Activated CD4-positive, alpha-beta memory T cell treated with anti-CD3 and anti-CD28 coated beads, Interleukin-2, amount 10 ng/mL, durations not matched to agents 7 days and 5 days (primary cell): Measurements from ENCODE around the gene MYRIP. TPM values are rescaled to one million over a fixed set of nuclear protein-coding genes. Genes with fewer than 3 reads are reported as not detected.

Experiments
- CTCF ChIA-PET: fragments of 350-600 bp; sonication (Branson Sonifier 250); formaldehyde crosslinking; loops from one replicate; lab custom pipeline; 2021; ENCODE audit warnings: antibody characterized with exemption, inconsistent platforms; lab: Charles Lee
- POLR2A ChIA-PET: fragments of 350-600 bp; sonication (Branson Sonifier 250); formaldehyde crosslinking; loops from one replicate; lab custom pipeline; 2021; ENCODE audit warnings: antibody characterized with exemption; lab: Charles Lee
- DNase-seq: peaks from one replicate; pipeline ENCODE4 v3.0.0-alpha.2; 2020
- H3K27ac Mint-ChIP-seq: one replicate; pipeline ENCODE4 v1.8.0; 2021; ENCODE audit warnings: mild to moderate bottlenecking, mixed read lengths
- H3K27me3 Mint-ChIP-seq: one replicate; pipeline ENCODE4 v1.8.0; 2021; ENCODE audit warnings: mixed read lengths
- H3K36me3 Mint-ChIP-seq: one replicate; pipeline ENCODE4 v1.8.0; 2021; ENCODE audit warnings: low read depth, mixed read lengths
- H3K4me1 Mint-ChIP-seq: one replicate; pipeline ENCODE4 v1.8.0; 2021; ENCODE audit warnings: mixed read lengths
- H3K4me3 Mint-ChIP-seq: one replicate; pipeline ENCODE4 v1.8.0; 2021; ENCODE audit warnings: mild to moderate bottlenecking, mixed read lengths
- H3K9me3 Mint-ChIP-seq: one replicate; pipeline ENCODE4 v1.8.0; 2021; ENCODE audit warnings: mixed read lengths
- total RNA-seq, 2 experiments: library from RNA; stranded (reverse); gene quantifications; one replicate each; pipeline ENCODE4 v1.2.3, GENCODE V29; 2021

Gene MYRIP
- total RNA-seq, 2 experiments from 2014 or later: not detected

DNA sequence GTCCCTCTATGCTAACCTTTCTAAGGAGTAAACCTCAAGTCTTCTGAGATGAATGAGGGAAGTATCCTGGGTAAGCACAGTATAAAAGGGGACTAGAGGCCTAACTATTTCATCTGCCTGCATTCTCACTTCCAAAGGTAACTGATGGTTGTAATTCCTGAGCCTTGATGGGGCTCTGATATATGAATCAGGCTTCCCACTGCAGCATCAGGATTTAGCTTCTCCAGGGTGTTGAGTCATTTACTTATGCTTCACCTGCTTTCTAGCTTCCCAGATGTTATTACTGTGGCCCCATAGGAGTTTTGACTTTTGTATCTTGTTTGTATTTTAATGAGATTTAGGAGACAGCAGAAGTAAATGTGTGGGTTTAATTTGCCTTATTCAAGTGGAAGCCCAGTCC is 292.8 kb downstream of the MYRIP start:
- CTCF ChIA-PET: no interaction called here
- Mint-ChIP-seq H3K27ac (no peak overlapping the region), H3K27me3 (peaks cover 3% of the 10 kb centered on the region), H3K36me3 (no peaks in the 10 kb centered on the region), H3K9me3 (no peaks in the 10 kb centered on the region), H3K4me3 (no peak overlapping the region), H3K4me1 (no peaks in the 10 kb centered on the region)
- no peak for DNase-seq
- POLR2A ChIA-PET: no interaction called here

DNA sequence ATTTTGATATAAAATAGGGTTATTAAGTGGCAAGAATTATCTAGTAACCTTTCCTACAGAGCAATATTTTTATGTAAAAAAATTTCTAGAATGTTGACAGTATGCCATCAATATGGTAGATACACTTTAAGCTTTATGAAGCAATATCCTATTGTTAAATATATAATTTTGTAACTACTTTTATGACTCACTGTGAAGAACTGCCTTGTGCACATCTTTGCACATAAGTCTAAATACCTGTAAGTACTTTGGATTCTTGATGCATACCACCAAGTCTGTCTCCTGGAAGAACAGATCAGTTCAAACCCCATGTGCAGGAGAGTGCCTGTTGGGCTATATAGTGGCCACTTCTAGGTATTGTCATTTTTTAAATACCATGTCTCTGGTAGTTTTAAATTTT is 294.4 kb downstream of the MYRIP start:
- H3K27ac Mint-ChIP-seq: no peak overlapping the region

DNA sequence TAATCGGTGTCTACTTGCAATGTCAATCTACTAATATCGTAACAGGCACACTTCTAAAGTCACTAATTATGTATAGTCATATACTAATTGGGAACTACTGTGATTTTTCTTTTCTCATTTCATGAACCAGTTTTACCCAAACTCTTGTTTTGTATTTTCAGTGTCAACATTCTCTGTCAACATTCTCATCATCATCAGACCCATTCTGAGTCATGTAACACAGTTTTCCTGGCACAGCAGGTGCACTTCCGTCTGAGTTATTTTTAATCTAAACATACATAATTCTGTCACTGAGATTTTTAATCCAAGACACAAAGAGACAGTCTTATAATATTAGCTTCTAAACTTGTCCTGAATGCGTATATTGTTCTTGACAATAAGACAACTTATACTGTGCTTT is 295.0 kb downstream of the MYRIP start:
- H3K27ac Mint-ChIP-seq: no peak overlapping the region
- POLR2A ChIA-PET: no interaction called here
- no peaks in the 10 kb centered on the region for H3K4me1 Mint-ChIP-seq
- no peaks in the 10 kb centered on the region for H3K36me3 Mint-ChIP-seq
- DNase-seq: no peak
- peaks cover 3% of the 10 kb centered on the region for H3K27me3 Mint-ChIP-seq
- CTCF ChIA-PET: no interaction called here
- no peaks in the 10 kb centered on the region for H3K9me3 Mint-ChIP-seq
- no peak overlapping the region for H3K4me3 Mint-ChIP-seq

More for the DNA sequence above, 294.4 kb downstream of the MYRIP start:
- CTCF ChIA-PET: no interaction called here
- no peaks in the 10 kb centered on the region for H3K4me1 Mint-ChIP-seq
- no peaks in the 10 kb centered on the region for H3K36me3 Mint-ChIP-seq
- H3K9me3 Mint-ChIP-seq: no peaks in the 10 kb centered on the region
- DNase-seq: no peak
- H3K4me3 Mint-ChIP-seq: no peak overlapping the region
- peaks cover 3% of the 10 kb centered on the region for H3K27me3 Mint-ChIP-seq
- POLR2A ChIA-PET: no interaction called here

DNA sequence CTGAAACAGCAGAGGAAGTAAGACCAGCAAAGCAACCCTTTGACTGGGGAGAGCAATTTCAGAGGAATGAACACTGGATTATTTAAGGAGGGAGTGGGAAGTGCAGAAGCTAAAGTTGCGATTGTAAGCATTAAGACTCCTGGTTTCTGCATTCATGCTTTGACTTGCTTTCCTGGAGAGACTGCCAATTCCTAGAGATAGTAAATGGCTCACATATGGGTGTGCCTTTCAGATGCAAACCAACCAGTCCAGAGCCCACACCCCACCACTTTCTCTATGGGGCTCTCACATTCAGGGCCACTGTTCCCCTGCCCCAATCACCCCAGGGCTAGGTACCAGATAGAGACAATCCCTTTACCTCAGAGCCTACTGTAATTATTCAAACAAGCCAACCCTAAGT is 299.2 kb downstream of the MYRIP start:
- Mint-ChIP-seq H3K9me3 (no peaks in the 10 kb centered on the region), H3K4me1 (no peaks in the 10 kb centered on the region), H3K4me3 (no peak overlapping the region), H3K36me3 (no peaks in the 10 kb centered on the region), H3K27me3 (no peaks in the 10 kb centered on the region), H3K27ac (no peak overlapping the region)
- ChIA-PET CTCF (no interaction called here), POLR2A (no interaction called here)
- no peak for DNase-seq

DNA sequence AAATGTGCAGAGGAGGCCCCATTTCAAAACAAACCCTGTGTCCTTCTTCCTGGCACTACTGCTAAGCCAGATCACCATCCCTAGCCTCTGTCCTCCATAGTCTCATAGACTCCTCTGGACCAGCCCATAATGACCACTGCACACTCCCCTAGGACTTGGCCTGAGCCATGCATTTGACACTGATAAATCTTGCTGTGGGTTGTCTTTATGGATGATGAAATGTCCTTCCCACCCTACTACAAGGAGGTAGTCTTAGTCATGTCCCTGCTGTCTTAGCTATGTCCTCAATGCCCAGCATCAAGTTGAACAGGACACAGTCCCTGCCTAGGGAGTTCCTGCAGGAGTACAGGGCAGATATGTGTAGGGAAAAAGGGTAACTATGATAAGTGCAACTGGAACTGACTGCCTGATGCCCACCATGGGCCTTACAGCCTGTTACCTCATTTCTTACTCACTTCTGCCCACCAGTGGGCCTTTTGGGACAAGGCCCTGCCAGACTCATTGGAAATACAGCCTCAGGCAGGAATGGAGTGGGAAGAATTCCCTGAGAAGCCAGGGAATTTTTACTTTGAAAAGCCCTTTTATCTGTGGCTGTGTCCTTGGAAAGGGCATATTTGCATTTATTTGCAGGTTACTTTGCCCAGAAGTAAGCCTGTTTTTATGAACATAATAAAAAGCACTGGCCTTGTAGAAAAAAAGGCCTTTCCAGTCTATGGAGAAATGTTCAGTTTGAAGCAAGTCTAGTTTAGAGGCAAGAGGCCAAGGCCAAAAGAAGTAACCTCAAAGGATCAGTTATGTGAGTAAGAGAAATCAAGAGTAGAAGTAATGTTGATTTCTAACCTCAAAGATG is 300.5 kb downstream of the MYRIP start:
- H3K9me3 Mint-ChIP-seq: no peaks in the 10 kb centered on the region
- no peak overlapping the region for H3K27ac Mint-ChIP-seq
- no peaks in the 10 kb centered on the region for H3K27me3 Mint-ChIP-seq
- CTCF ChIA-PET: no interaction called here
- no peak for DNase-seq
- POLR2A ChIA-PET: no interaction called here
- H3K36me3 Mint-ChIP-seq: no peaks in the 10 kb centered on the region
- no peaks in the 10 kb centered on the region for H3K4me1 Mint-ChIP-seq
- no peak overlapping the region for H3K4me3 Mint-ChIP-seq

DNA sequence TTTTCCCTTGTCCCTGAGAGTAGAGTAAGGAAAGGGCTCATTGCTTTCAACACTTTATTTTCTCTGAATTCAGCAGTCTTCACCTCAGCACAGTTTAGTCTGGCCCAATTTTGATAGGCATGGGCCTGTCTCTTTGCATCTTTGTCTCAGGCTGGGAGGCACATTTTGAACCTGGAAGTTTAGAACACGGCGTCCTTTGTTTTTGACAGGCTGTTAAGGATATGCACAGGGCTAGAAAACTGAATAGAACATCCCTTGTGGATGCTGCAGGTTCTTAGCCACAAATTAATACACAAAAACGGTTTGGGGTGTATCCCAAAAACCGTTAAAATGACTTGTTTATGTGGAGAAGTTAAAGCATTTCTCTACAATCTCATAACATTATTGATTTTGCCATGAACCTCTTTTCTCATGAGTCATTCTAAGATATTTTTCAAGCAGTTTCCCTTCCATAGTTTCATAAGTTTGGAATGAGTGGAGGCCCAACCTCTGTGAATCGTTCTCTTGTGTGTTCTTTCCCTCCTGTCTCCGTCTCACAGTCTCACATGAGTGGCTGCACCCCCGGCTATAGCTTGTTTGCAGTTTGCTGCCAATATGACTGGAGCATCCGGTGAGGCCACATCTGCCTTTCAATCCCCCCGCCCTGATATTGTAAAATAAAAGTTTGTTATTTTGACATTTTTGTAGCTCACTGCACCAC is 307.2 kb downstream of the MYRIP start:
- DNase-seq: no peak
- H3K4me3 Mint-ChIP-seq: no peak overlapping the region
- ChIA-PET CTCF (no interaction called here), POLR2A (no interaction called here)
- no peaks in the 10 kb centered on the region for H3K4me1 Mint-ChIP-seq
- no peak overlapping the region for H3K27ac Mint-ChIP-seq
- H3K9me3 Mint-ChIP-seq: no peaks in the 10 kb centered on the region
- H3K36me3 Mint-ChIP-seq: no peaks in the 10 kb centered on the region
- peaks cover 3% of the 10 kb centered on the region for H3K27me3 Mint-ChIP-seq

DNA sequence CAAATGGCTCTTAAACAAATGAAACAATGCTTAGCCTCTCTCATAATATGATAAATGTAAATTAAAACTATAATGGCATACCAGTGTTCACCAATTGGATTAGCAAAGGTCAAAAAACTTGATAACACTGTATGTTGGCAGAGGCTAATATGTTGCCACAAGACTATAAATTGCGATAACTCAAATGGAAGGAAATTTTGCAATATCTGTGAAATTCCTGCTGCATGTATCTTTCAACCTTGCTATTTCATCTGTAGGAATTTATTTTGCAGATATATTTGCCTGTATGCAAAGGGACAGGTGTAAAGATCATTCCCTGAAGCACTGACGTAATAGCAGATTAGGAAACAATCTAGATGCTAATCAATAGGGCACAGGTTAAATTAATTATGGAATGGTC is 308.7 kb downstream of the MYRIP start:
- Mint-ChIP-seq H3K27ac (no peak overlapping the region), H3K27me3 (peaks cover 3% of the 10 kb centered on the region), H3K36me3 (no peaks in the 10 kb centered on the region), H3K9me3 (no peaks in the 10 kb centered on the region), H3K4me3 (no peak overlapping the region), H3K4me1 (no peaks in the 10 kb centered on the region)
- CTCF ChIA-PET: no interaction called here
- no peak for DNase-seq
- POLR2A ChIA-PET: no interaction called here

DNA sequence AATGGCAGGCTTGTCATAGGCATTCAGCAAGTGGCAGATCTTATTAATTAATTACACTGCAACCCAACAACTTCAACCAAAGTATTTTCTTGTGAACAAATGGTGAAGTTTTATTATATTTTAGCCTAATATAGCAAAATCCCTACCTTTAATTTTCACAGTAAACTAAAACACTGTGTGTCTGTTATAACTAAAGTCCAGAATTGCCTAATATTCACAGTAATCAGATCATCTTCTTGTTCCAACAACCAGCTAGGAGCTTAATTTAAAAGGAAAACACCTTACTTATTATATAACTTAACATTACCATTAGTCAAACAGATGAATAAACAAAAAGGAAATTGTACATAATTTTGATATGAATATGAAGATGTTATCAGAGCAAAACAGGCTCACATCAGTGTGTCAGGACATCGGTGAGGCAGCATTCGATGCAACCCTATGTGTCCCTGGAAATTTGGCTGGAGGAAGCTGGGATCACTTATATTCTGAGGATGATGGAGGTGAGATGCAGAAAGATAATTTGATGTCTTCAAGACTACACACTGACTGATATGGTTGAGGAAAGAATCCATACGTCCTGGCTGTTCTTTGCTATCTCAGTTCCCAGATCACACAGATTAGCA is 310.8 kb downstream of the MYRIP start:
- no peaks in the 10 kb centered on the region for H3K9me3 Mint-ChIP-seq
- H3K4me1 Mint-ChIP-seq: no peaks in the 10 kb centered on the region
- DNase-seq: no peak
- peaks cover 2% of the 10 kb centered on the region for H3K27me3 Mint-ChIP-seq
- H3K27ac Mint-ChIP-seq: no peak overlapping the region
- POLR2A ChIA-PET: no interaction called here
- no peaks in the 10 kb centered on the region for H3K36me3 Mint-ChIP-seq
- CTCF ChIA-PET: interaction anchor here (0.6 kb wide), 1 partner anchor 1304 kb away, joined by 3 read pairs; no protein-coding TSS in a partner anchor
- no peak overlapping the region for H3K4me3 Mint-ChIP-seq

DNA sequence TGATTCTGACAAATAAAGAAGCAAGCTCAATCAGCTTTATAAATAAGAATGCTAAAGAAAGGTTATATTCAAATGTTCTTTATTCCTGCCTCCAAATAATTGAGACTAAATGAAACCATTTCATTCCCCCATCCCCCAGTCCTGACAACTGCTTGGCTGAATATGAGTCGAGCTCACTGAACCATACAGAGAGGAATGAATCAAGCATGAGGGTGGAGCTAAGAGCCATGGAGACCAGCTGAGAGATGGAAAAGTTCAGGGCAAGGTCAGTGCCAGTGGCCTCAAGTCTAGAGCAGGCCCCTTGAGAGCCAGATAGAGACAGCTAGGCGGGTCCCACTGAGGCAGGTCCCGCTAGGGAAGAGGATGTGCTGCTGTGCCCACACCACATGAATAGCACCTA is 311.4 kb downstream of the MYRIP start:
- H3K4me3 Mint-ChIP-seq: no peak overlapping the region
- H3K36me3 Mint-ChIP-seq: no peaks in the 10 kb centered on the region
- ChIA-PET POLR2A (no interaction called here), CTCF (interaction anchor here (0.6 kb wide), 1 partner anchor 1304 kb away, joined by 3 read pairs; no protein-coding TSS in a partner anchor)
- no peaks in the 10 kb centered on the region for H3K4me1 Mint-ChIP-seq
- H3K9me3 Mint-ChIP-seq: no peaks in the 10 kb centered on the region
- no peak overlapping the region for H3K27ac Mint-ChIP-seq
- no peak for DNase-seq
- no peaks in the 10 kb centered on the region for H3K27me3 Mint-ChIP-seq

DNA sequence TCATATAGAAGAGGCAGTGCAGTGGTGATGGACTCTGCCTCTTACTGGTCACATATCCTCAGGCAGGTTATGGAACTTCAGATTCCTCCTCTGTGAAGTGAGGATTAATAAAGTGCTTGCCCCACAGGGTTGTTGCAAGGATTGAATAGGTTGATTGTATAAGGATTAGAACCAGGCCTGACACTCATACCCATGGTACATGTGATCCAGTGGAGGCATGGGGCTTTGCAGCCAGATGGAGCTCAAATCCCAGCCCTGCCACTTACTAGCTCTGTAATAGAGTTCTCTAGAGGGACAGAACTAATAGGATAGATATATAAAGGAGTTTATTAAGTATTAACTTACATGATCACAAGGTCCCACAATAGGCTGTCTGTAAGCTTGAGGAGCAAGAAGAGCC is 315.5 kb downstream of the MYRIP start:
- DNase-seq: no peak
- no peaks in the 10 kb centered on the region for H3K9me3 Mint-ChIP-seq
- no peak overlapping the region for H3K27ac Mint-ChIP-seq
- H3K4me1 Mint-ChIP-seq: no peaks in the 10 kb centered on the region
- ChIA-PET CTCF (no interaction called here), POLR2A (no interaction called here)
- H3K4me3 Mint-ChIP-seq: no peak overlapping the region
- no peaks in the 10 kb centered on the region for H3K27me3 Mint-ChIP-seq
- H3K36me3 Mint-ChIP-seq: no peaks in the 10 kb centered on the region

DNA sequence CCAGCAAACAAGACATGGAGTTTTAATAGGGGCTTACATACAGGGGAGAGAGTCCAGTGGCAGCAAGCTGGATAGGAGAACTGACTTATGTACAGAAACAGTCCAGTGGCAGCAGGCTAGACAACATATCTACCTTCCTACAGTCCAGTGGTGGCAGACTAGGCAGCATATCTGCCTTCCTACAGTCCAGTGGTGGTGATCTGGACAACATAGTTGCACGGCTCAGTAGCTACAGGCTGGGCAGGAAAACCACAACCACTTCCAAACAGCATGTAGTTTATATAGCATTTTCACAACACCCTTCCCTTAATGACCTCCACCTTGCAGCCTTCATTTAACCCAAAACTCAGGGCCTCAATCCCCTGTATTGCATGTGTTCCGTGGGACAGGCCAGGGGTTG is 318.8 kb downstream of the MYRIP start:
- CTCF ChIA-PET: no interaction called here

DNA sequence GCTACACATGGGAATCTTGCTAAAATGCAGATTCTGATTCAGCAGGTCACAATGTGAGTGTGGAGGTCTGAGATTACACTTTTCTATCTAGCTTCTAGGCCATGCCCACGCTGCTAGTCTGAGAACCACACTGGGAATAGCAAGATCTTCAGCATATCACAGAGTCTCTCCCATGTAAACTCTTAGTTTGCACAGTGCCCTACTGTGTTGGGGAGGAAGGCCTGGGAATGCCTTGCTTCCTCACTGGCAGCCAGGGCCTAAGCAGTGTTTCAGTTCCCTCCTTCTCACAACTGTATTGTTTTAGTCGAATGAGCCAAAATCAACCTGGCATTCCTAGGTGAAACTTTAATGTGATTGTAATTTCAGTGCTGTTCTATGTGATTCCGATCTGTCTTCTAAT is 320.1 kb downstream of the MYRIP start:
- no peak overlapping the region for H3K27ac Mint-ChIP-seq
- H3K4me1 Mint-ChIP-seq: no peaks in the 10 kb centered on the region
- H3K9me3 Mint-ChIP-seq: peaks cover 4% of the 10 kb centered on the region
- POLR2A ChIA-PET: no interaction called here
- CTCF ChIA-PET: no interaction called here
- no peak for DNase-seq
- H3K4me3 Mint-ChIP-seq: no peak overlapping the region
- H3K27me3 Mint-ChIP-seq: no peaks in the 10 kb centered on the region
- H3K36me3 Mint-ChIP-seq: no peaks in the 10 kb centered on the region

More for the DNA sequence above, 318.8 kb downstream of the MYRIP start:
- H3K27me3 Mint-ChIP-seq: no peaks in the 10 kb centered on the region
- no peaks in the 10 kb centered on the region for H3K4me1 Mint-ChIP-seq
- H3K27ac Mint-ChIP-seq: no peak overlapping the region
- H3K4me3 Mint-ChIP-seq: no peak overlapping the region
- H3K36me3 Mint-ChIP-seq: no peaks in the 10 kb centered on the region
- no peak for DNase-seq
- POLR2A ChIA-PET: no interaction called here
- H3K9me3 Mint-ChIP-seq: no peaks in the 10 kb centered on the region

DNA sequence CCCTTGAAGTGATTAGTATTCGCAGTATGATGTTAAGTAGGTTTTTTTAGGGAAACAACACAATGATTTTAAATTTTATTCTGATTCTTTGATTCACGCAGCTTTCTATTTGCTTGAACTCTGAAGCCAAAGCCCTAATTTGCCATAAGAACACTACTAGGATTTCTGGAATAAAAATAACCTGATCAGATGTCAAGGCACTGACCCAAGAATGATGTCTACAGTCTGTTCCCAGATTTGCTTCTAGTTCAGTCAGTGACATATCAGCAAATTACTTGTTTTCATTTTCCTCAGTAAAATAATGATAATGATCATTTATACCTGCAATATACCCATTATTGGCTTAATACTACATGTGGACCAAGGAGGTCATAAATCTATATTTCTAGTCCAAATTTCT is 320.6 kb downstream of the MYRIP start:
- DNase-seq: no peak
- Mint-ChIP-seq H3K27ac (no peak overlapping the region), H3K4me1 (no peaks in the 10 kb centered on the region), H3K36me3 (no peaks in the 10 kb centered on the region), H3K27me3 (no peaks in the 10 kb centered on the region), H3K9me3 (peaks cover 4% of the 10 kb centered on the region), H3K4me3 (no peak overlapping the region)
- ChIA-PET POLR2A (no interaction called here), CTCF (no interaction called here)
